Measurements from ENCODE around the gene CCDC198. TPM values are rescaled to one million over a fixed set of nuclear protein-coding genes. Genes with fewer than 3 reads are reported as not detected.

The CCDC198 gene
- total and polyA plus RNA-seq, 2 of the 13 experiments (the other 11 are each of a cell fraction or from before 2014, with no cell fraction given) = 0.69 to 0.95 TPM

GRCh38 chr14:57480051-57480450 lies 13.6 kb downstream of the CCDC198 start:
- CTCF ChIA-PET (ENCODE audit: low intra/inter-chr PET ratio, low total read pairs) = no interaction called here
- Histone ChIP-seq H3K36me3 (replicated peaks in 1 of 2; ENCODE audit: control insufficient read depth in 1 of 2, insufficient read depth in 2 of 2, low read length in 2 of 2) (no peaks in the 10 kb centered on the region), H3K4me1 (ENCODE audit: insufficient read depth, low read length) (peaks cover 10% of the 10 kb centered on the region), H4K20me1 (ENCODE audit: insufficient read depth, low read length) (no peaks in the 10 kb centered on the region), H3K27ac (ENCODE audit: extremely low read length, insufficient read depth, low read length) (no peak overlapping the region), H3K9me3 (ENCODE audit: low read length) (no peaks in the 10 kb centered on the region), H3K4me3 (replicated peaks in 1 of 3; ENCODE audit: insufficient read depth in 1 of 3, low read depth in 2 of 3, low read length in 3 of 3) (no peak overlapping the region), H3K4me2 (ENCODE audit: low read depth, low read length) (no peak overlapping the region), H3K9ac (ENCODE audit: insufficient read depth, low read depth, low read length) (no peak overlapping the region), H3K79me2 (ENCODE audit: insufficient read depth, low read length) (no peaks in the 10 kb centered on the region), H2AFZ (ENCODE audit: low read length) (no peak overlapping the region), H3K27me3 (ENCODE audit: control insufficient read depth in 1 of 2, insufficient read depth in 2 of 2, low read length in 2 of 2) (no peaks in the 10 kb centered on the region)
- no TSS peak for BruUV-seq (replicated peaks)
- no peak for DNase-seq (ENCODE audit: low spot score)
- no peak for ATAC-seq
- no peak for FAIRE-seq
- intact Hi-C loops (cut with micrococcal nuclease; ENCODE audit: unreplicated experiment) (no loop called here), in situ Hi-C loops (cut with HindIII; ENCODE audit: extremely low pct_ligation_motif_present, low pct_unique_long_range_greater_than_20kb) (loop anchor here (10.0 kb wide), 1 partner anchor 605 kb away; no protein-coding TSS in a partner anchor)
- POLR2A ChIA-PET = no interaction called here
- 78% methylated on average over 1 of the region's 1 CpG for WGBS (ENCODE audit: low lambda C conversion rate)
- TF ChIP-seq TBX2 (CRISPR knock-in tag; IDR thresholded peaks at IDR 0.05; ENCODE audit: borderline replicate concordance) (no peak), GABPB1 (CRISPR knock-in tag; IDR thresholded peaks at IDR 0.05) (no peak), ZNF75D (CRISPR knock-in tag; IDR thresholded peaks at IDR 0.05; ENCODE audit: borderline replicate concordance) (no peak), HMG20A (CRISPR knock-in tag; IDR thresholded peaks at IDR 0.05; ENCODE audit: borderline replicate concordance) (no peak), ZNF318 (CRISPR knock-in tag; IDR thresholded peaks at IDR 0.05) (no peak), SIN3A (IDR thresholded peaks at IDR 0.05; ENCODE audit: borderline replicate concordance, low read depth, low read length) (no peak), ZNF577 (CRISPR knock-in tag; IDR thresholded peaks at IDR 0.05; ENCODE audit: borderline replicate concordance, low read depth) (no peak), KDM1A (CRISPR knock-in tag; IDR thresholded peaks at IDR 0.05) (no peak), ZGPAT (CRISPR knock-in tag; IDR thresholded peaks at IDR 0.05) (no peak), RORA (CRISPR knock-in tag; IDR thresholded peaks at IDR 0.05) (no peak), CBFB (CRISPR knock-in tag; IDR thresholded peaks at IDR 0.05) (no peak), SIX4 (CRISPR knock-in tag; IDR thresholded peaks at IDR 0.05) (no peak), KDM2A (CRISPR knock-in tag; IDR thresholded peaks at IDR 0.05; ENCODE audit: borderline replicate concordance, low read depth) (no peak), ONECUT2 (CRISPR knock-in tag; IDR thresholded peaks at IDR 0.05) (no peak)
- TF ChIP-seq, protein P1, sequence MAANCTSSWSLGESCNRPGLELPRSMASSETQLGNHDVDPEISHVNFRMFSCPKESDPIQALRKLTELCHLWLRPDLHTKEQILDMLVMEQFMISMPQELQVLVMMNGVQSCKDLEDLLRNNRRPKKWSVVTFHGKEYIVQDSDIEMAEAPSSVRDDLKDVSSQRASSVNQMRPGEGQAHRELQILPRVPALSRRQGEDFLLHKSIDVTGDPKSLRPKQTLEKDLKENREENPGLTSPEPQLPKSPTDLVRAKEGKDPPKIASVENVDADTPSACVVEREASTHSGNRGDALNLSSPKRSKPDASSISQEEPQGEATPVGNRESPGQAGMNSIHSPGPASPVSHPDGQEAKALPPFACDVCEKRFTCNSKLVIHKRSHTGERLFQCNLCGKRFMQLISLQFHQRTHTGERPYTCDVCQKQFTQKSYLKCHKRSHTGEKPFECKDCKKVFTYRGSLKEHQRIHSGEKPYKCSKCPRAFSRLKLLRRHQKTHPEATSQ (CRISPR knock-in tag; IDR thresholded peaks at IDR 0.05; ENCODE audit: borderline replicate concordance) = no peak

Data from HepG2 (cell line).